Keratinocyte (primary cell): ENCODE results near the gene PEPD. TPM values are rescaled to one million over a fixed set of nuclear protein-coding genes. Genes with fewer than 3 reads are reported as not detected.

ENCODE experiments used
- DNase-seq: peaks from one replicate; pipeline ENCODE4 v3.0.0-alpha.2; 2011; ENCODE audit warnings: low read depth, missing footprints, low spot score
- FAIRE-seq: peaks from 2 replicates; lab custom pipeline; 2011; peaks lifted over from hg19 to GRCh38; lab: Jason Lieb, UNC
- H2AFZ ChIP-seq: 2 replicates; pipeline ENCODE4 v1.6.0; 2012; ENCODE audit warnings: low read length, control low read depth, inconsistent platforms; ENCODE audit not compliant: control insufficient read depth
- H3K27ac ChIP-seq: 2 replicates; pipeline ENCODE4 v1.5.1; 2011; ENCODE audit warnings: low read length; ENCODE audit not compliant: control insufficient read depth, insufficient read depth
- H3K27me3 ChIP-seq: 3 replicates; pipeline ENCODE4 v1.6.0; 2011; ENCODE audit warnings: low read length; ENCODE audit not compliant: control insufficient read depth, insufficient read depth; ENCODE audit errors: extremely low read depth
- H3K36me3 ChIP-seq, 2 experiments: 2 replicates in 1 of 2; 3 replicates in 1 of 2; pipeline ENCODE4 v1.5.1; 2011; ENCODE audit warnings: low read length in 2 of 2, mild to moderate bottlenecking in 1 of 2; ENCODE audit not compliant: control insufficient read depth in 2 of 2, insufficient read depth in 2 of 2; ENCODE audit errors: extremely low read depth in 1 of 2
- H3K4me1 ChIP-seq: 3 replicates; pipeline ENCODE4 v1.5.1; 2011; ENCODE audit warnings: low read length; ENCODE audit not compliant: control insufficient read depth, insufficient read depth; ENCODE audit errors: extremely low read depth
- H3K4me2 ChIP-seq: 3 replicates; pipeline ENCODE4 v1.6.0; 2011; ENCODE audit warnings: low read depth, low read length; ENCODE audit not compliant: control insufficient read depth, insufficient read depth; ENCODE audit errors: extremely low read depth
- H3K4me3 ChIP-seq, 3 experiments: fragments of 200-600 bp in 1 of 3; sonication (generic) in 1 of 3; 2 replicates in 2 of 3; 3 replicates in 1 of 3; pipeline ENCODE4 v1.5.1; 2011 to 2016; ENCODE audit warnings: low read length in 3 of 3, mild to moderate bottlenecking in 3 of 3, control low read depth in 2 of 3, inconsistent platforms in 1 of 3, low read depth in 1 of 3, mixed read lengths in 1 of 3, mixed run types in 1 of 3, moderate library complexity in 1 of 3; ENCODE audit not compliant: control insufficient read depth in 2 of 3, insufficient read depth in 2 of 3; ENCODE audit errors: extremely low read depth in 1 of 3
- H3K79me2 ChIP-seq: 2 replicates; pipeline ENCODE4 v1.6.0; 2012; ENCODE audit warnings: low read length; ENCODE audit not compliant: control insufficient read depth, insufficient read depth
- H3K9ac ChIP-seq: 3 replicates; pipeline ENCODE4 v1.6.0; 2011; ENCODE audit warnings: low read length; ENCODE audit not compliant: control insufficient read depth, insufficient read depth; ENCODE audit errors: extremely low read depth
- H3K9me1 ChIP-seq: 3 replicates; pipeline ENCODE4 v1.6.0; 2011; ENCODE audit warnings: low read length; ENCODE audit not compliant: control insufficient read depth, insufficient read depth; ENCODE audit errors: extremely low read depth
- H3K9me3 ChIP-seq: 2 replicates; pipeline ENCODE4 v1.5.1; 2012; ENCODE audit warnings: low read depth, low read length; ENCODE audit not compliant: control insufficient read depth
- H4K20me1 ChIP-seq: 3 replicates; pipeline ENCODE4 v1.6.0; 2011; ENCODE audit warnings: low read length; ENCODE audit not compliant: control insufficient read depth, insufficient read depth; ENCODE audit errors: extremely low read depth
- CTCF ChIP-seq, 3 experiments: IDR thresholded peaks in 1 of 3; conservative IDR thresholded peaks in 1 of 3; optimal IDR thresholded peaks in 1 of 3; 2 replicates in 2 of 3; 3 replicates in 1 of 3; pipeline versions ENCODE3 to v1.5.1; 2011; ENCODE audit warnings: low read length in 3 of 3, mild to moderate bottlenecking in 3 of 3, moderate library complexity in 2 of 3, control low read depth in 1 of 3, inconsistent platforms in 1 of 3; ENCODE audit not compliant: insufficient read depth in 2 of 3; ENCODE audit errors: extremely low read depth in 1 of 3
- EZH2 ChIP-seq: IDR thresholded peaks from one replicate; pipeline ENCODE4 v1.6.1; 2012; ENCODE audit warnings: inconsistent platforms, mild to moderate bottlenecking, low read length, moderate library complexity
- dilution Hi-C: fragments of 300-500 bp; cut with MboI; formaldehyde crosslinking; loops from one replicate; pipeline ENCODE4 v1.7.0; 2020; ENCODE audit warnings: low sequenced_read_pairs; ENCODE audit not compliant: extremely low pct_ligation_motif_present
- polyA plus RNA-seq, 5 experiments: library from polyadenylated mRNA; depleted of rRNA in 3 of 5; stranded (reverse) in 3 of 5; stranded (forward) in 1 of 5; unstranded in 1 of 5; fragments of >200 nt; gene quantifications; 1 replicate in 1 of 5; 2 replicates in 3 of 5; 3 replicates in 1 of 5; pipeline versions ENCODE4 v1.2.1 to v1.2.3, GENCODE V29; 2011 to 2012; ENCODE audit warnings: missing spikeins in 2 of 5, low read depth in 1 of 5, low replicate concordance in 1 of 5

Gene PEPD
- polyA plus RNA-seq, 1 donor (not counting 4 experiments of a cell fraction or from before 2014, with no cell fraction given), result 36.9 TPM

- no peak for DNase-seq
- no peak overlapping the region for H3K4me2 ChIP-seq
- no peak overlapping the region for H2AFZ ChIP-seq
- no peak for FAIRE-seq
- H3K79me2 ChIP-seq, result no peaks in the 10 kb centered on the region
- no peaks in the 10 kb centered on the region for H3K9me1 ChIP-seq
- H3K9me3 ChIP-seq, result no peaks in the 10 kb centered on the region
- peaks cover 3% of the 10 kb centered on the region for H4K20me1 ChIP-seq
- no peaks in the 10 kb centered on the region for H3K27me3 ChIP-seq
- H3K36me3 ChIP-seq, result peaks cover 0 to 4% of the 10 kb centered on the region in 2 experiments
- no peak overlapping the region for H3K27ac ChIP-seq
- no peak overlapping the region for H3K4me3 ChIP-seq
- dilution Hi-C loops, result no loop called here
- no peak overlapping the region for H3K9ac ChIP-seq
- no peaks in the 10 kb centered on the region for H3K4me1 ChIP-seq
- no peak for TF ChIP-seq CTCF (optimal IDR thresholded peaks at IDR 0.05 in 1 of 3, IDR thresholded peaks at IDR 0.05 in 1 of 3, conservative IDR thresholded peaks at IDR 0.05 in 1 of 3; ENCODE audit: extremely low read depth in 1 of 3, insufficient read depth in 2 of 3, low read length in 3 of 3)
- TF ChIP-seq EZH2, result no peak
Measured at GRCh38 chr19:33512580-33513137, 8.9 kb downstream of the PEPD start.

- dilution Hi-C loops, result no loop called here
- peaks cover 0 to 4% of the 10 kb centered on the region in 2 experiments for H3K36me3 ChIP-seq
- H3K9me1 ChIP-seq, result no peaks in the 10 kb centered on the region
- FAIRE-seq, result no peak
- H3K4me1 ChIP-seq, result peaks cover 5% of the 10 kb centered on the region
- no peak overlapping the region for H3K9ac ChIP-seq
- H3K4me2 ChIP-seq, result no peak overlapping the region
- no peak overlapping the region for H3K27ac ChIP-seq
- H2AFZ ChIP-seq, result no peak overlapping the region
- no peaks in the 10 kb centered on the region for H3K9me3 ChIP-seq
- H3K27me3 ChIP-seq, result no peaks in the 10 kb centered on the region
- no peak for TF ChIP-seq EZH2
- no peak for TF ChIP-seq CTCF (optimal IDR thresholded peaks at IDR 0.05 in 1 of 3, IDR thresholded peaks at IDR 0.05 in 1 of 3, conservative IDR thresholded peaks at IDR 0.05 in 1 of 3; ENCODE audit: extremely low read depth in 1 of 3, insufficient read depth in 2 of 3, low read length in 3 of 3)
- no peak for DNase-seq
- H3K4me3 ChIP-seq, result no peak overlapping the region
- peaks cover 3% of the 10 kb centered on the region for H4K20me1 ChIP-seq
- H3K79me2 ChIP-seq, result no peaks in the 10 kb centered on the region
Measured at GRCh38 chr19:33512021-33512420, 9.6 kb downstream of the PEPD start.
